ENCODE results near the gene GALE.
"Not testable (repeated sequence)": the region's sequence is repeated elsewhere in the genome, so short reads cannot be mapped to it uniquely, and the experiment has no call there.

GALE gene

GRCh38 chr1:23791516-23792047 lies 9.0 kb downstream of the GALE start:
- no peak for DNase-seq

- peak; percentile 93 for DNase-seq
These were observed 9.6 kb downstream of the GALE start, which contains the start of gene LYPLA2 for GRCh38 chr1:23790696-23791515. Gene LYPLA2 (plus strand): TSS chr1:23791145. CDS start chr1:23792683, 1,538 bp downstream.

- no peak for DNase-seq
These were observed 11.9 kb downstream of the GALE start for GRCh38 chr1:23788695-23789094.

GRCh38 chr1:23787701-23788100 lies 12.9 kb downstream of the GALE start:
- no peak for DNase-seq

GRCh38 chr1:23784846-23785245 lies 15.7 kb downstream of the GALE start:
- no peak for DNase-seq

DNA sequence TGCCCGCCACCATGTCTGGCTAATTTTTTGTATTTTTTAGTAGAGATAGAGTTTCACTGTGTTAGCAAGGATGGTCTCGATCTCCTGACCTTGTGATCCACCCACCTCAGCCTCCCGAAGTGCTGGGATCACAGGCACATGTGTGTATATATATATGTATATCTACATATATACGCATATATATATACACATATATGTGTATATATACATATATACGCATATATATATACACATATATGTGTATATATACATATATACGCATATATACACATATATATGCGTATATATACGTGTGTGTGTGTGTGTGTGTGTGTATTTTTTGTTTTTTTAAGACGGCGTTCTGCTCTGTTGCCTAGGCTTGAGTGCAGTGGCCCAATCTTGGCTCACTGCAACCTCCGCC lies 17.4 kb downstream of the GALE start:
- not testable (repeated sequence) for DNase-seq

DNA sequence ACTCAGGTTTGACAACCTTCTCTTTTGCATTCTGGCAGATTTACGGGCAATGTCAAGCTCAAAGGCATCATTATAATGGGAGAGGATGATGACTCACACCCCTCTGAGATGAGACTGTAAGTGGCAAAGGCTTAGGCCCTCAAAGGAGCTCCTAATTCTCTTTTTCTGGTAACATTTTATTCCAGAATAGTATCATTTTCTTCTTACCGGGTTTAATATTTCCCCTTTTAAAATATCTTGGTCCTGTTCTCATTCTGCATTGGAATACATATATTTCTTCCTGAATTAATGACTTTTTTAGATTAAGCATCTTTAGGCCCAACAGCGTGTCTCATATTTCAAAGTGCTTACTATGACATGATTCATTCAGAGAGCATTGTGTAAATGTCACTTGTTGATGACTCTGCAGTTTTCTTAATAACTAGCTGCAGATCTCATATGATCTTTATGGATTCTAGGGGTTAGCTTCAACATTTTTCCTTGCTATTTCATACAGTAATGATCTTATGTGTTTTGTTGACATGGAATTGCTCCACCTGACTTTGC lies 20.7 kb downstream of the GALE start:
- DNase-seq, result peak; percentile 52

DNA sequence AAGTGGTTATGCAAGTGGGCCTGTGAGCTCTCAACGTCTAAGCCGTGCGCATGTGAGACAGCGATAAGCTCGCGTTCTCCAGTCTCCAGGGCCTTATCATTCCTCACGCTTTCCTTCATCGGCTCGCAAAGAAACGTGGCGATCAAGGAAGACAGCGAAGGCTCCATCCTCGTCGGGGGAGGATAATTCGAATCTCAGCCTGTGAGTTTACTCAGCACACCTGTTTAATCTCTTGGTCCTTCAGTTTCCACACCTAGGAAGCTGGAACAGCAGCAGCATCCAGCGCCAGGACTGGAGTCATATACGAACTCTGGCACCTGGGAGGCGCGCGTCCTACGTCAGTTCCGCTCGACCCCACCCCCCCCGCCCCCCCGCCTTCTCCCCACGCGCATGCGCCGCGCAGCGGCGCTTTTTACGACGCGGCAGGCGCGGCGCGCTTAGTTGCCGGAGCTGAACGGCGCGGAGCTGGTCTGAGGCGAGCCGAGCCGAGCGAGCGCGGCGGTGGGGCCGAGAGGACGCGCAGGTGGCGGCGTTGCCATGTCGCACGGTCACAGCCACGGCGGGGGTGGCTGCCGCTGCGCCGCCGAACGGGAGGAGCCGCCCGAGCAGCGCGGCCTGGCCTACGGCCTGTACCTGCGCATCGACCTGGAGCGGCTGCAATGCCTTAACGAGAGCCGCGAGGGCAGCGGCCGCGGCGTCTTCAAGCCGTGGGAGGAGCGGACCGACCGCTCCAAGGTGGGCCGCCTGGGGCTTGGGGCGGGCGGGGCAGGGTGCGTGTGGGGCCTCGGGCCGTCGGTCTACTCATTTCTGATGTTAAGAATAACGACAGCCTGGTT lies 22.4 kb downstream of the GALE start, which contains the start of gene PITHD1:
Gene PITHD1 (plus strand): TSS at position 440 of the 836 bp plus-strand sequence. CDS start 98 bp downstream, at position 538.
- peak; percentile 86 for DNase-seq

GRCh38 chr1:23776217-23776616 lies 24.3 kb downstream of the GALE start:
- DNase-seq, result no peak

GRCh38 chr1:23774174-23774880 lies 26.2 kb downstream of the GALE start:
- DNase-seq, result no peak

DNA sequence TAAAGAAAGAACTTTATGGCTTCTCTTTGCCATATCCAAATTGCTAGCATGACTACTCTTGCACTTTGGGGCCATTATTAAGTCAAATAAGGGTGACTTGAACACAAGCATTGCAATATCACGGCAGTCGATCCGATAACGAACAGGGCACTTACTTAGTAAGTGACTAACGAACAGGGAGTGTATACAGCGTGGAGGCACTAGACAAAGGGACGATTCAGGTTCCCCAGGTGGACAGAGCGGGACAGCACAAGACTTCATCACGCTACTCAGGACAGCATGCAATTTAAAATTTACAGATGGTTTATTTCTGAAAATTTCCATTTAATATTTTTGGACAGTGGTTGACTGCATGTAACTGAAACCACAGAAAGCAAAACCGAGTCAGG lies 27.7 kb downstream of the GALE start:
- no peak for DNase-seq

DNA sequence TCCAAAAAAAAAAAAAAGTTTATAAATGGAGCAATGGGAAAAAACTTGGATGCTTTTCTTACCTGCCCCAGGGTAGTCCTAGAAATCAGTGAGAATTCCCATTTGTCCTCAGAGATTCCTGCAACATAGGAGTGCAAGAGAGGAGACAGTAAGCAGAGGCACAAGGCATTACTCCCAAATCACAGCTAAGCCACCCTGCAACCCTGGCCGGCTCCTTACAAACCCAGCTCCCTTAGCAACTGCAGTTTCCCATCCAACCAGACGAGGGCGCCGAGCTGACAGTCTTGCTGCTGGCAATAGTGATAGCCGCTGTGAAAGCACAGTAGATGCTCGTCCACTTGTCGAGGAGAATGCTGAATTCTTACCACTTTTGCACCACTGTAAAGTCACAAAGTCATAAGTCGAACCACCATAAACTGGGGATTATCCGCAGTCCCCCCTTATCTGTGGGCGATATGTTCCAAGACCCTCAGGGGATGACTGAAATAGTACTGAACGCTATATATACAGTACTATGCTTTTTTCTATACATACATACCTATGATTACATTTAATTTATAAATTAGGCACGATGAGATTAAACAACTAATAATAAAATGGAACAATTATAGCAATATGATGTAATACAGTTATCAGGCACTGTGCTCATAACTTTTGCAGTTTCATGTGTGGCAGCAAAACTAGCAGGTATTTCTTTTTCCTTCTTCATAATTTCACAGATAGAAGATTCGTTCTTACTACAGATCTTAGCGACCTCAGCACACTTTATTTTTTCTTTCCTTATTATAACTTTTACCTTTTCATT lies 28.3 kb downstream of the GALE start:
- peak; percentile 84 for DNase-seq

GRCh38 chr1:23768733-23769132 lies 31.8 kb downstream of the GALE start:
- DNase-seq, result no peak

DNA sequence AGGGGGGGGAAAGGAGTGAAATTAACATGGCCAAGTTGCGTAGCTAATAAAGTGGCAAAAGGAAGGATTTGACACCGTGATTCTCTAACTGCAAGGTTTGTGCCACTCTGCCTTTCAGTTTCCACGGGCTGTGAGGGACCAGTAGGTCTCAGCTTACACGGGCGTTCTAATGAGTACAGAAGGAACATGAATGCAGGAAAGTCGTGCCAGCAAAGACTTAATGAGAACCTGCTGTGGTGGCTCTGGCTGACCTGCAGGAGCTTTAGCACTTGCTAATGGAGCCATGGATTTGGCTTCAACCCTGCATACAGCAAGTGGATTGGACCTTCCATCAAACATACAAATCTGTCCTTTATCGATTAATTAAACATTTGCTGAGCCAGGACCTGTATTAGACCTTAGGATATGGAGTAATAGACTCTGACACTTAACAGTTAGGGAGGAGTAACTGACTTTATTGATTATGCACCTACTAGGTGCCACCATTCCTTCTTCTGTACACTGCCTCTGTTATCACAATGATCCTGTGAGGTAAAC lies 37.4 kb downstream of the GALE start:
- DNase-seq, result no peak

- DNase-seq, result no peak
These were observed 41.3 kb downstream of the GALE start for GRCh38 chr1:23759277-23759676.

- no peak for DNase-seq
These were observed 42.7 kb downstream of the GALE start for GRCh38 chr1:23757812-23758211.

DNA sequence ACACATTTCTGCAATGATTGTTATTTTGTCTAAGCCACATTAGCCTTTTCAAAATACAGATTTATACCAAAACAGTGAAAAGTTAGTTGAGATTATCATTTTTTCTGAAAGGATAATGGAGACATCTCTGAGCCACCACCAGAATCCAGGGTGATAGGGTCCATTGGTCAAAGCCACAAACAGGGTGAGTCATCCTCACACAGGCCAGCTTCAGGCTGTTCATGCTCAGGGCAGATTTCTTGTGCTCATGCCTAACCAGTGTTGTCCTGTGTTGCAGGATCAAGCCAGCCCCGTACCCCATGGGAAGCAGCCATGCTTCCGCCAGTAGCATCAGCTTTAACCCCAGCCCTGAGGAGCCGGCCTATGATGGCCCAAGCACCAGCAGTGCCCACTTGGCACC lies 43.9 kb downstream of the GALE start:
- DNase-seq, result no peak

DNA sequence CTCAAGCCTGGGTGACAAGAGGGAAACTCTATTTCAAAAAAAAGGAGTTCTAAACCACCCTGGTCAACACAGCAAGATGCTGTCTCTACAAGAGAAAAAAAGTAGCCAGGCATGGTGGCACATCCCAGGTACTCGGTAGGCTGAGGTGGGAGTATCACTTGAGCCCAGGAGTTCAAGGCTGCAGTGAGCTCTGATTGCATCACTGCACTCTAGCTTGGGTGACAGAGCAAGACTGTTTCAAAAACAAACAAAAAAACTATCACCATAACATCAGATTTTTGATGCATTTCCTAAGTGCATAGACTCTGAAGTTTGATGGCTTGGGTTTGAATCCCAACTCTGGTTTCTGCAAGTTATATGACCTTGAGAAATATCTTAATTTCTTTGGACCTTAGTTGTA lies 47.6 kb downstream of the GALE start:
- DNase-seq, result no peak

DNA sequence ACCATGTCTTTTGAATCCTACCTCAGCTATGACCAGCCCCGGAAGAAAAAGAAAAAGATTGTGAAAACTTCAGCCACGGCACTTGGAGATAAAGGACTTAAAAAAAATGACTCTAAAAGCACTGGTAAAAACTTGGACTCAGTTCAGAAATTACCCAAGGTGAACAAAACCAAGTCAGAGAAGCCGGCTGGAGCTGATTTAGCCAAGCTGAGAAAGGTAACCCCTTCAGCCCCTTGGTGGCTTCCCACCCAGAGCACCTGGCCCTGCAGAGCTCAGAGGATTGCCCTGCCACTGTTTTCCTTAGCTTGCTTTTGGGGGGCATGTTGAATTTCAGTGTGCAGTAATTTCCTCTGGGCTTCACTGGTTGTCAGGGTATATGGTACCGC lies 48.7 kb downstream of the GALE start:
- no peak for DNase-seq

DNA sequence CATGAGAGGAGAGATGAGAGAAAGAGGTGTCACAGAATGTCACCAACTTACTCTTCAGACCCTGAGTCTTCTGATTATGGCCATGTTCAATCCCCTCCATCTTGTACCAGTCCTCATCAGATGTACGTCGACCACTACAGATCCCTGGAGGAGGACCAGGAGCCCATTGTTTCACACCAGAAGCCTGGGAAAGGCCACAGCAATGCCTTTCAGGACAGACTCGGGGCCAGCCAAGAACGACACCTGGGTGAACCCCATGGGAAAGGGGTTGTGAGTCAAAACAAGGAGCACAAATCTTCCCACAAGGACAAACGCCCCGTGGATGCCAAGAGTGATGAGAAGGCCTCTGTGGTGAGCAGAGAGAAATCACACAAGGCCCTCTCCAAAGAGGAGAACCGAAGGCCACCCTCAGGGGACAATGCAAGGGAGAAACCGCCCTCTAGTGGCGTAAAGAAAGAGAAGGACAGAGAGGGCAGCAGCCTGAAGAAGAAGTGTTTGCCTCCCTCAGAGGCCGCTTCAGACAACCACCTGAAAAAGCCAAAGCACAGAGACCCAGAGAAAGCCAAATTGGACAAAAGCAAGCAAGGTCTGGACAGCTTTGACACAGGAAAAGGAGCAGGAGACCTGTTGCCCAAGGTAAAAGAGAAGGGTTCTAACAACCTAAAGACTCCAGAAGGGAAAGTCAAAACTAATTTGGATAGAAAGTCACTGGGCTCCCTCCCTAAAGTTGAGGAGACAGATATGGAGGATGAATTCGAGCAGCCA lies 49.3 kb downstream of the GALE start:
- peak; percentile 64 for DNase-seq

- peak; percentile 61 for DNase-seq
These were observed 52.5 kb downstream of the GALE start for GRCh38 chr1:23748016-23748415.
